ENCODE measurements around the gene FAM240A.
"Not testable (repeated sequence)": the region's sequence is repeated elsewhere in the genome, so short reads cannot be mapped to it uniquely, and the experiment has no call there.

The FAM240A gene

DNA sequence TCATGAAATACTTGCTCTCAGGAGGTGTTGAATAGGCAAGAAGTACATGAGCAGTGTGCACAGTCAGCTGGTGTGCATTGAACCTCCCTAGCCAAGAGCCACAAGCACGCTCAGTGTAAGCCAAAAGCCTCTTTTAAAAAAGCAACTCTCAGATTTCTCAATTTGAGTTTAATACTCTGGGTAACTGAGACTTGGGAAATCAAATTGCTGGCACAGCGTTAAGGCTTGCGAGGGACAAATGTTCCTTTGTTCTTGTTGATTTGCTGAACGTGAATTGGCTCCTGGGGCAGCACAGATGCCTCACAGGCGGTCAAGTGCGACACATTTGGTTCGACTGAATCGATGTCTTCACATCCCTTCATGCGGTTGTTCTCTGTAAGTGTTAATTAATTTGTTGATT is at the start of gene FAM240A:
Gene FAM240A (plus strand): TSS at position 202 of the 400 bp plus-strand sequence. CDS start 159 bp downstream, at position 361.
- no peak for DNase-seq

DNA sequence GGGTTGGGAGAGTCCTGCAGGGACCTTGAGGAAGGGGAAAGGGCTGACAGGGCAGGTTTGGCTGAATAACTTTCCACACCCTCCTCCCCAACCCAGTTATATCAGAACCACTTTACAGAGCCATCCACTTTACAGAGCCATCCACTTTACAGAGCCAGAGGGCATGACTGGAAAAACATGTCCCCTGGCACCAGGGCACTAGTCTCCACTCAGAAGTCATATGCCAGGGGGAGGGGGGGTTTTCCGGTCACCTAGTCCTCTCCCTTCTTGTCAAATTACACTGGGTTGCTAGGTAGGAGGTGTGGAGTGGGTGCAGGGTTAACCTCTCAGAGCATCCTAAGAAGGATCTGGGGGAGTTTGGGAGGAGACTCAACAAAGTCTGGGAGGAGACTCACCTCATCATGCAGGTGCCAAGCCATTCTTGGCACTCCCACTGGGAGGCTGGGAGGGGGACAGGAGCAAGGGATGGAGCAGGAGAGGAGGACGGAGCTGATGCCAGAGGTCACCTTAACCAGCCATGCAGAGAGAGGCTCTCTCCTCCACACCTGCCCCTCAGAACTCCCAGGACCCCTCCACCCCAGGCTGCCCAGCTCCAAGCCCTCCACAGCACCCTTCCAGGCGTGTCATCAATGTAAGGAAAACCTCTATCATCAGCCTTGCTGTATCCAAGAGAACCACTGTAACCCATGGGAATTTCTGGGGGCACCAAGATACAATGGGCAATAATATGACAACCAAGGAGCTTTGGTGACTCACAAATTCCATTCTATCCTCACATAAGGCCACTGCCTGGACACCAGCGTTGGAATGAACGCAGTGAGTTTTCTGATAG is 47.9 kb upstream of the FAM240A start:
- DNase-seq = no peak

DNA sequence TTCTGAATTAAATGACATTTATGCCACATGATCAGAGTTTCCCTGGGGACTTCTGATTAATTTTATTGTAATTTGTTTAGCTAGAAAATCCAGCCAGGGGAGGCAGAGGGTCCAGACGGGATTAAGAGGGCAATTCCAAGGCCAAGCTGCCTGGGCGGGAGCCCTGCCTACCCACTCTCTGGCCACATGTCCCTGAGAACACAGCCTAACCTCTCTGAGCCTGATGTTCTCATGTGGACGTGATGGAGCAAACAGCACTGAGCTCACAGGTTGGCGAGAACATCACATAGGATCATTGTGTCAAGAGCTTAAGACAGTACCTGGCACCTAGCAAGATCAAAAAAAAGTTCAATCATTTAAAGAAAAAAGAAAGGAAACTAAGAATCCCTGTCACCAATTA is 47.2 kb upstream of the FAM240A start:
- no peak for DNase-seq

DNA sequence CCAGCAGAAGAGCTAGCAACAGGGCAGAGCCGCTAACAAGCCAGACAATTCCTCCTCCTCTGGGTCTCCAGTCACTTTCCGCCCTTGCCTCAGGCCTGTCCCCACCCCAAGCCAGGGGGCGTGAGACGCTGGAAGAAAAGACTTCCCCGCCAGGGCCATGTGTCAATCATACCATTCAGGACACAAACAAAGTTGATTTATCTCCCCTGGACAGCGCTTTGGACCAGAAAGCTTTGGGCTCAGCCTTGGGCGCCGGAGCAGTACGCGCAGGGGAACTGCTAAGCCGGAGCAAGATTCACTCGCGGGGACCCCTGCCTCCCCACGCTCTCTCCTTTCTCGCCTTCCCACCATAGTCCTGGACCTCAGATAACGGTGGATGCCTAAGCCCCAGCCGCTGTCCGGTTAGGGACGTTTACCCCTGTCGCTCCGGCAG is 46.7 kb upstream of the FAM240A start:
- DNase-seq = no peak

DNA sequence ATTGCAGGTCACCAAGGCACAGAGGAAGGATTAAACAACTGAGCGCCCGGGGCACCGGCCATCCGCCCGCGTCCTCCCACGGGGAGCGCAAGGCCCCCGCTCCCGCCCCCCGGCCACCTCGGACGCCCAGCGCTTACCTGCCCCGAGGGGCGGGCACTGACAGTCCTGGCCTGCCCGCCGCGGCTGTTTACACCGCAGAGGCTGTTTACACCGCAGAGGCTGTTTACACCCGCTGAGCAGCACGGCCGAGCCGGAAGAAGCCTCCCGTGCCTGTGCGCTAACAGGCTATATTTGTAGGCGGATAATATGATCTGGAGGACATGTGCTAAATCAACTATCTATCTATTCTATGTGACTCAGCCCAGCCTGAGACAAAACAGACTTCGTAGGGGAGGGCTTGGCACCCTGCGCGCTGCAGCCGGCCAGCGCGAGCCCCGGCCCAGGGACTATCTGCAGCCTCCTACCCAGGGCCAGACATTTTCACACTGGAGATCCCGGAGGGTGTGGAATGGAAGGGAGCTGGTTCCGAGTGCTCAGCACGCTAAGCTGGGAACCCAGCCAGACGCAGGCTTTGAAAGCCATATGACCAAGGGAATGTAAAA is 46.2 kb upstream of the FAM240A start, which contains the start of gene LRRC2:
Gene LRRC2 (minus strand): TSS at position 263 of the 602 bp plus-strand sequence. CDS start 14,711 bp downstream, outside the sequence.
- peak; percentile 14 to 15 for DNase-seq

DNA sequence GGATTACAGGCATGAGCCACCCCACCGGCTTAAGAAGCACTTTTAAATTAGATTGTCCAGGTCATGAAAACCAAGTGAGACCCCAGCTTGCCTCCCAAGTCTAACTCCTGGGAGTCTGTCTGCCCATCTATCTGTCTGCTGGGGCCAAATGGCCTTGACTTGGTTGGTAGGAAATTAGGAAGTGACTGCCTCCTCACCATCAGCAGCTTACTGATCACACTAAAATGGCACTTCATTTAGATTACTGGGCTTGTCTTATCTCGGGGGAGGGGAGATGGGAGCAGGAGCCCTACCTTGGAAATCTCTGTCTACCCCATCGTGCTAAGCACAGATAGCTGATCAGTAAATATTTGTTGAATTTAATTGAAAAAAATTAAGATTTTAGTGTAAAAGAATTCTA is 40.6 kb upstream of the FAM240A start:
- no peak for DNase-seq

DNA sequence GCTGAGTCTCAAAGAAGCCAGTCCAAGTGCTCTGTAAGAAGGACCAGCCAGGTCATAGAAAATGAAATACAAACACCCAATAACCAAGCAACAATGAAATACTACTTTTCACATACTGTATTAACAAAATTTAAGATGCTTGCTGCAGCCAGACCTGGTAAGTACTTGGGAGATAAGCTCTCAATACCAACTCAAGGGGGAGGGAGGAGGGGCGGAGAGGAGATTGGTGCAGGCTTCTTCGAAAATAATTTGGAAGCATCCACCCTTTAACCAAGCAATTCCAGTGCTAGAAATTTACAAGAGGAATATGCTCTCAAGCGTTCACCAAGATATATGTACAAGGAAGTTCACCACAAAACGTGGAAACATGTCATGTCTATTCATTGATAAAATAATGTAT is 38.6 kb upstream of the FAM240A start:
- DNase-seq = no peak

DNA sequence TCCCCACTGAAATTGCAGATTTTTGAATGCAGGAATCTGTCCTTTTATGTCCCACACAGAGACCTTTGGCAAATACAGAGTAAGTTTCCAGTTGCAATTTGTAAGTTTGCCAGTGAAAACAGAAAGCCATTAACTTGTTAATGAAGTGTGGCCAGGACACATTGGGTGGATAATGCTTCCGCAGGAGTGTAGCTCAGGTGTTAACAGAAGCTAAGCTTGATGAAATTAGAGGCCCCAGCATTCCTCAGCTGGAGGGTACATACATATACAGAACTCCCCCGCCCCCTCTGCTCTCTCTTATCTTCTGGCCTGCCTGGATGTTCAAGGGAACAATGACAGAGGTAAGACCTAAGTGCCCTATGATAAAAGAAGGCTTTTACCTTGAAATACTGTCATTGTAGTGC is 38.1 kb upstream of the FAM240A start:
- no peak for DNase-seq

DNA sequence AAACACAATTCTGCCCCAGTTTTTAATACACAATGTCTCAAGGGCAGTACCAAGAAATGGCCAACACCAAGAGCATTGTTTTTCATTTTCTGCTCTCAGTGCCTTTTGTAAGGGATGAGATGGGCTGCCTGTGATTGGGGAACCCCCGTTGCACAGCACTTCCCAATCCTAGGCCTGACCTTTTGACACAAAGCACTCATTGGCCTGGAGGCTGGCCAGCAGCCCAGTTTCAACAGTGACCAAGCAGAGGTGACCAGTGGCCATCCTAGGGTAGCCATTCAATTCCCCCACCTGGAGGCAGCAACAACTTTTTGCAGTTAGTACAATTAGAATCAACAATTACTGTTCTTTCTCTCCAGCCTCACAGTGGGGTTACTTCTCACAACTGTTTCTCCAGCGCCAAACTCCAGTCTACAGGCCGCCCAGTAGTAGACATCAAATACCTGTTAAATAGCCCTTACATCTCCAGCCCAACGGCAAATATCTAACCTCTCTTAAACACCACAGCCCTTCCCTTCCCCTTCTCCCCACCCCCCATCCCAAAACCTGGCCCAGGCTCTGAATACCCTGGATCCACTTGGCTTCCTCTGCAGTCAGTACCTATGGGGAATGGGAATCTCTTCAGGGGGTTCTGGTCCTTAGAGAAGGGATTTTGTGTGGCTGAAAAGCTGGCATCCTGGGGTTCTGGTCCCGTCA is 37.3 kb upstream of the FAM240A start:
- no peak for DNase-seq

DNA sequence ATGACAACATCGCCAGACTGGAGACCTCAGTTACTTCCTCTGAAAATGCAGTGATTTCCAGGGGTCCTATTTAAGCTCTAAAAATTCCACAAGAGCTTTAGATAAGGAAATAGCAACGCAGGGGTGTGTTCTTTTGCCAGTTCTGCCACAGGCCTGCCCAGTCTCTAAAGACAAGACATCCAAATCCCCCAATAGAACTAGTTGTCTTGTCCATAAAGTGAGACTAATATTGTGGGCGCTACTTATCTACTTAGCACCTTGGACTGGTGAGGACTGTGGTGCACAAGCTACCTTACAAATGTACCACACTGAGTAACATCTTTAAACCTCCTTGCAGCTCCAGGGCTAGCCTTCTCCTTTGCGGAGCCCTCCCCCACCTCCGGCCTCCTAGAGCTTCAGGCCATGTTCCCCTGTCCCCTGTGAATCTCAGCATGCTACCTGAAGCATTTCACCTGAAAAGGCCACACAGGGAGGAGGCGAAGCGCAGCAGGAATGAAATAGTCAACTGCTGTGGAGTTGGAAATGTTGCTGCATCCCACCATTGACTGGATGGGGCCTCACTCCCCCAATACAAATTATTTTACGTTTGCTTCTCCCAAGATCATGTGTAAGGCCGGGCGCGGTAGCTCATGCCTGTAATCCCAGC is 36.6 kb upstream of the FAM240A start:
- no peak for DNase-seq

DNA sequence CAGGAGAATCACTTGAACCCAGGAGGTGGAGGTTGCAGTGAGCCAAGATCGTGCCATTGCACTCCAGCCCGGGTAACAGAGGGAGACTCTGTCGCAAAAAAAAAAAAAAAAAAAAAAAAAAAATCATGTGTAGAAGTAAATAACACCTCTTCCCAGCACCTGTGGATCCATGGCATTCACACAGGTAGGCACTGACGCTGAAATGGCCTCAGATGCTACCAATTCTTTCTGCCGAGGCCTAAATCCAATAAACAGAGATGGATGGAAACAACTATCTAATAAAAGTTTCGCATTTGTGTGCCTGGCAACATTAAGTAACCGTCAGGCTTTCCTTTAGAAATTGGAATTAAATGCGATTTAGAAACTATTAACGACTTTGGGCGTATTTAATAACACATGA is 35.9 kb upstream of the FAM240A start:
- no peak for DNase-seq

DNA sequence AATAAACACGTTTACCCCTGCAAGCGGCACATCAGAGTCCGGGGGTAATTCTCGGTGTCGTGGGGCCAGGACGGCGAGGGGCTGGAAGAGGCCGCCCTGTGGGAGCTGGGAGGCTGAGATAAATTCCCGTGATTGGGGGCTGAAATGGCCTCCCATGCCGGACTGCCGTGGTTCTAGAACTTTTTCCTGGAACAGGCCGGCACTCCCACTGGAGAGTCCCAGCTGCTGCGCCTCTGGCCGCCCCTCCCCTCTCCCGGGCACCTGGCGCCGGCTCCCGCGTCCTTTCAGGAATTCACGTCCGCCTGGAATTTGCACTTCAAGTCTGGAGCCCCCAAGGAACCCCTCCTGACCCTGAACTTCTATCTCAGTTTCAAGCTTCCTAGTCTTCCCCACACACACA is 35.4 kb upstream of the FAM240A start:
- no peak for DNase-seq

DNA sequence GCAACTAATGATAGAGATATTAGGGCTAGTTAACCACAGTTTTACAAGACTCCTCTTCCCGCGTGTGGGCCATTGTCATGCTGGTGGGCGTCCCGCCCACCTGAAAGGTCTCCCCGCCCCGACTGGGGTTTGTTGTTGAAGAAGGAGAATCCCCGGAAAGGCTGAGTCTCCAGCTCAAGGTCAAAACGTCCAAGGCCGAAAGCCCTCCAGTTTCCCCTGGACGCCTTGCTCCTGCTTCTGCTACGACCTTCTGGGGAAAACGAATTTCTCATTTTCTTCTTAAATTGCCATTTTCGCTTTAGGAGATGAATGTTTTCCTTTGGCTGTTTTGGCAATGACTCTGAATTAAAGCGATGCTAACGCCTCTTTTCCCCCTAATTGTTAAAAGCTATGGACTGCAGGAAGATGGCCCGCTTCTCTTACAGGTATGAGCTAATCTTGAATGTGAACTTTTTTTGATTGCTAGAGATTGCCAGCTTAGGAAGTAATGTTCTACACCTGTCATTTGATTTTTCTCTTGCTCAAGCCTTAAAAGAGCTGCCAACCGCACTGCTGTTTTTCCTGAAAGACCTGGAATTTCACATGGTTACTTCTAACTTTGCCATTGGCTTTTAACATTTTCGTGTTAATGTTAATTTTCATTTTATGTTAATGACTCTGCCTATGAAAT is 34.6 kb upstream of the FAM240A start:
- DNase-seq = not testable (repeated sequence)

DNA sequence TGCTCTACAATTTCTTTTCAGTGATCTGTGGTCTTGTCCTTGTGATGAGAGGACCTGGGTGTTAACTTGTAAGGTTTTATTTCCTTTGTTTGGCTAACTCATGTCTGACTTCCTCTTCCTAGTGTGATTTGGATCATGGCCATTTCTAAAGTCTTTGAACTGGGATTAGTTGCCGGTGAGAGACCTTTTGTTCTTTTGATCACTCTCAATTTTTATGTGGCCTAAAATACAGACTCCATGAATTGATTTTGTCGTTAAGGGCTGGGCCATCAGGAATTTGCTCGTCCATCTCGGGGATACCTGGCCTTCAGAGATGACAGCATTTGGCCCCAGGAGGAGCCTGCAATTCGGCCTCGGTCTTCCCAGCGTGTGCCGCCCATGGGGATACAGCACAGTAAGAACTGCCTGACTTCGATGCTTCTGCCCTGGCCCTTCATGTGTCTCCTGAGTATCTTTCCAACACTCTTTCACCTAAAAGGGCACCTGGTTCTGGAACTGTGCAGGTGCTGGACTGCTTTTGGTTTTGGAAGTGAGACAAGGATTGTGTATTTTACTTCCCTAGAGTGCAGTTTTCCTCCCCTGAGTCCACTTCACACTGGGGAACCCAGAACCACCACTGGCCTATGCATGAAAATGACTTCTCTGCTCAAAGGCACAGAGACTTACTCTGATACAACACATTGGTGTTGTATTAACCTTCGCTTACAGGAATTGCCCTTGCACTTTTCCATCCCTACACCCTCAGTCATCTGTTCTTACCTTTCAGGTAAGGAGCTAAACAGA is 33.2 kb upstream of the FAM240A start:
- no peak for DNase-seq

DNA sequence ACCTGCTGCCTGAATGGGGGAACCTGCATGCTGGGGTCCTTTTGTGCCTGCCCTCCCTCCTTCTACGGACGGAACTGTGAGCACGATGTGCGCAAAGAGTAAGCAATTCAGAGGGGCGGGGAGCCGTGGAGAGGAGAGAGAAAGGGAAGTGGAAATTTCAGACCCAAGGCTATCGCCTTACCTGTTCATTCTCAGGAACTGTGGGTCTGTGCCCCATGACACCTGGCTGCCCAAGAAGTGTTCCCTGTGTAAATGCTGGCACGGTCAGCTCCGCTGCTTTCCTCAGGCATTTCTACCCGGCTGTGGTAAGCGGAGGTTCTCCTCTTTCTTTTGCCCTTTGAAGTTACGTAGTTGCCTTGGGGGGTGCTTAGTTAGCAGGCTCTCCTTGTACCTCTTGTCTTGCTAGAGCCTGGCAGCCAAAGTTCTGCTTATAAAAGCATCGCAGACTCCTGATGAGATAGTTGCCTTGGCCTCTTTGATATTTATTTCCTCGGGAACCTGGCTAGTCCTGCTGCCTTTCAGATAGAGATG is 32.5 kb upstream of the FAM240A start:
- DNase-seq = no peak

DNA sequence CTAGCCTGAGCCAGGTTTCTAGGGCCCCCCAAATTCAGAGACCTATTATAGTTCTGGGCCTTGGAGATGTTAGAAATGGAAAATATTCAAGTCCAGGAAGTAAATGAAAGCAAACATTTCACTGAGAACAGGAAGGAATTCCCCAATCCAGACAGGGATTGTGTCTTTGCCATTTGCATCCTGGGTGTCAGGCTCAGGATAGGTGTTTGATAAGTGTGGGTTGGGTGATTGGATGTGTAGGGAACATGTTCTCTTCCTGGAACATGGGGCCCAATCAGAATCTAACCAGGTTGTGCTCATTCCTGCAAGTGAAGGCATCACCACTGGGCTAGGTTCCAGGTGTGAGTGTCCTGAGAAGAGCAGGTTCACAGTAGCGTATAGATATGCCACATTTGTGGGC is 31.6 kb upstream of the FAM240A start:
- no peak for DNase-seq

DNA sequence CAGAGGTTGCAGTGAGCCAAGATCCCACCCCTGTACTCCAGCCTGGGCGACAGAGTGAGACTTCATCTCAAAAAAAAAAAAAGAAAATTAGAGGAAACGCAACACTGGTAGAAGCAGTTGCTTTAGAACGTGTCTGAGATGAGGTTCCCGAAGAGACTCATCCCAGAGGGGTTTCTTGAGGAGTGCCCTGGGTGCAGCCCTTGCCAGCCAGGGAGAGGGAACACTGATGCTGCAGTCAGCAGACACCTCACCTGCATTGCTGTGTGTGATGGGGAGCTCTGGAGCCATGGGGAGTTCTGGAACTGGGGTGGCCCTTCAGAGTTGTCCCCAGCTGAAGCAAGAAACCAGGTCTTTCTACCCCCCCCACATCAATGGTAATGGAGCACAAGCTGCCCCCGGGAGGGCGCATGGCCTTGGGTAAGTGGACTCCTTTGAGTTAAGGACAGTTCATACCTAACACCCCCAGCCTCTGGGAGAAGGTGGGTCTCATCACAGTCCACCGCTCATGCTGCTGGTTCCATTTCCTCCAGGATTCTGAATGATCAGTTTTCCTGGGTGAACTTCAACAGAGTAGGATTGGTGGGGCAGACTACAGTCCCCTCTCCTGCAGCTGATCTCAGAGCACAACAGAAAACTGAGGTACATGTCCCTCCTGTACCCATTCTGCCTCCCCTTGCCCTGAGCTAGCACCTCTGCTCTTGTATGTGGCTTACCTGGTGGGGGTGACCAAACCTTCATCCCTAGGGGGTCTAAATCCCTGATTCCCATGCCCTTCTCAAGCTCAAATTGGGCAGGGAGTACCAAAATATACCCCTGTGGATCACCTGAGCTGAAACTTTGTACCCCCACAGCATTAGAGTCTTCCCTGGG is 27.5 kb upstream of the FAM240A start:
- no peak for DNase-seq

DNA sequence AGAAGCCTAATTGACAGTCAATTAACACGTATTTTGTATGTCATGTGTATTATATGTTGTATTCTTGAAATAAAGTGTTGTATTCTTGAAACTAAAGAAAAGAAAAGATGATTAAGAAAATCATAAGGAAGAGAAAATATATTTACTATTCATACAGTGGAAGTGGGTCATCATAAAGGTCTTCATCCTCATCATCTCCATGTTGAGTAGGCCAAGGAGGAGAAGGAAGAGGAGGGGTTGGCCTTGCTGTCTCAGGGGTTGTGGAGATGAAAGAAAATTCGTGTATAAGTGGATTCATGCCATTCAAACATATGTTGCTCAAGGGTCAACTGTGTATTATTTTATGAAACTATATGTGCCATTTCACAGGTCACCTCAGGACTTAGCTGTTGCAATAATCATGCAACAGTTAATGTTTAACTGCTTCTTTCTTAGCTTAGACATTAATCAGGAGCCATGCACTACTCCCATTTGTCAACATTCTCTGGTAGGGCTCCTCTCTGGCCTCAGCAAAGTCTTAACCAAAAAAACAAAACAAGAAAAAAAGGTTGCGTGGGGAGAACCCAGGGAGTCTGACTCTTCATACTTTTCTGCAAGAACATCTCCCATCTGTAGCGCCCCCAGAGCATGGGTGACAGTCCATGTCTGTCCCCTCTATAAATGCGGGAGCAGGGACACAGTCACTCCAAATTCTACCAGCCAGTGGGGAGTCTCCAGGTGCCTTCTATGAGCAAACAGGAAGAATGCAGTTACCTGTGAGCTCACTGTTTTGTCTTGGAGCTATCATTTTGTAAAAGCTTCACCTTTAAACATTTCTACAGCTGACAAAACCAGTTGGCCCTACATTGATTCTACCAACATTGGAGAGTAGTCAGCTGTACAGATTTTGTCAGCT is 26.3 kb upstream of the FAM240A start:
- DNase-seq = no peak

DNA sequence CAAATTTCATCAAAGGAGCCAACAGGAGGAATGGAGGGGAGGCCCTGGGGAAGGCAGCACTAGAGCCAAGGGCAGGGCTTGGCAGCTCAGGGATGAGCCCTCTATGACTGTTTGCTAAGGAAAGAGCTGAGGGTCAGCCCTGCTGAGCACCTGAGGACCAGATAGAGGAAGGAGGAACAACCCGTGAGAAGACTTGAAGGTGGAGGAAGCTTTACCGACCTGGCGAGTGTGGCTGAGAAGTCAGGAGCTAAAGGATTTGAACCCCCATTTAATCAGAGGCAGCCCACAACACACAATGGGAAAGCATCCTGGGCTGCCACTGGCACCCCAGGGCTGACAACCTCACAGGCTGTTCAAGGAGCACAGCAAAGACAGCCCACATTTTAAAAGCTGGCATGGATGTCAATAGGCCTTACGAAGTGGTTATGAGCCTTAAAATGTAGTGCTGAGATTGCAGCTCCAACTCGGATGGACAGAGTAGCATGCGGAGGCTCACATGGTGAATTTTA is 25.5 kb upstream of the FAM240A start:
- no peak for DNase-seq

All from stimulated activated CD4-positive, alpha-beta T cell treated with anti-CD3 and anti-CD28 coated beads, Interleukin-4, amount 100 ng/mL, for 4 hours (primary cell).